Measurements from ENCODE around the gene SLC6A2. TPM values are rescaled to one million over a fixed set of nuclear protein-coding genes. Genes with fewer than 3 reads are reported as not detected.
"Not testable (repeated sequence)": the region's sequence is repeated elsewhere in the genome, so short reads cannot be mapped to it uniquely, and the experiment has no call there.

SLC6A2 gene
- not detected in 2 replicates for total RNA-seq

DNA sequence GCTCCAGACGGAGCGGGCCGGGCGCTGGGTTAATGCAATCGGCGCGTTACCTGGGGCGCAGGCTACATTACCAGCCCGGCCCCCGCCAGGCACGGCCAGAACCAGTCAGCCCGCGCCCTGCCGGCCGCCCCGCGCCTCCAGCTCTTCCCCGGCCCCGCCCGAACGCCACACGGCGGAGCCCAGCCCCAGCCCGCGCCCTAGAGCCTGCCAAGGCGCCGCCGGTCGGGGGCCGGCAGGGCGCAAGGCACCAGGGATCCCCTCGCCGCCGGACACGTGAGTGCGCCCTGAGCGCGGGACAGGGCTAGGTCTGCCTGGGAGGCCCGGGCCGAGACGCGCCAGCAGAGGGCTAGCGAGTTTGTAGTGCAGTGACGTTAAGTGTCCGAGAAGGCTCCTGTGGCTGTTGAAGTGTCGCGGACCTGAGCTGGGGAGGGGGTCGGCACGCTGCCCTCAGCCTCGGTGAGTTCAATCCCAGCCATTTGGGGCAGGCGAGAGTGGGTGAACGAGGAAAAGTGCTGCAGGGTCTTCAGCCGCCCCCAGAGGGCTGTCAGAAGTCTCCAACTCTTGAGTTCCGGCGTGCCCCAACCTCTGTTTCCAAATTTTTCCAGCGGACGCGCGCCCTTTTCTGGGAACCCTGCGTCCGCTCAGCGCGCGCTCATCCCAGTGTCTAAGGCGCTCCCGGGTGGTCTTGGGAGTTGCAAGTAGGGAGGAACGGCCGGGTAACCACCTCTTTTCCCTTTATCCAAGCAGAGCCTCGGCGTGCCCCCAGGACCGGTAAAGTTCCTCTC, at the start of gene SLC6A2:
Gene SLC6A2 (plus strand): TSS at position 92 of the 785 bp plus-strand sequence. CDS start 707 bp downstream, outside the sequence.
- Mint-ChIP-seq H3K36me3 (ENCODE audit: low read depth) (no peaks in the 10 kb centered on the region), H3K4me1 (ENCODE audit: low read depth) (no peaks in the 10 kb centered on the region), H3K27me3 (ENCODE audit: low read depth) (peaks cover 8% of the 10 kb centered on the region), H3K9me3 (no peaks in the 10 kb centered on the region), H3K4me3 (ENCODE audit: low read depth) (no peak within 1 kb of the TSS), H3K27ac (no peak within 1 kb of the TSS)
- intact Hi-C loops (cut with micrococcal nuclease) = no loop called here
- no peak for DNase-seq (ENCODE audit: low spot score)

DNA sequence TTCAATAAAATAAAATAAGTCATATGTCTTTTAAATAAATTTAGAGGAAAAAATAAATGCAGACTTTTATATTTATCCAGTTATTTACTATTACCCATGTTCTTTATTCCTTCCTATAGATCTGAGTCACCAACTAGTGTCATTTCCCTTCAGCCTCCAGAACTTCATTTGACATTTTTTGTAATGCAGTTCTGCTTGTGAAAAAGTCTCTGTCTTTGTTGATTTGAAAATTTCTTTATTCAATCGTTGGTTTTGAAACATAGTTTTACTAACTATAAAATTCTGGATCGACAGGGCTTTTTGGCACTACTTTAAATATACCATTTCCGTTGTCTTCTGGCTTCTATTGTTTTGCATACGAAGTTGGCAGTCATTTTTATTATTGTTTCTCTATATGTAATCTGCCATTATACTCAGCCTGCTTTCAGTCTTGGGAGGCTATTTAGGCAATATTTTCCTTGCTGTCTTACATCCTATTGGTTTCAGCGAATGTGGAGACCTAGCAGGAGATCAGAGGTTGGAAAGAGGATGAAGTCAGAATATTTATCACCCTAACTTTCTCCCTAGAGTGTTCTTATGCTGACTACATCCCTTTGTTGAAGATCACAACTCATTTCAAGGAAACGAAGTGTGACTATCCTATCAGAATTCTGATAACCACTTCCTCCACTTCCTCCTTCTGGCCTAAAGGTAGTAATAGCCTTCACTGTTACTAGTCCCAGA, 42.0 kb upstream of the SLC6A2 start:
- intact Hi-C loops (cut with micrococcal nuclease) = no loop called here
- no peaks in the 10 kb centered on the region for H3K4me1 Mint-ChIP-seq (ENCODE audit: low read depth)
- no peak overlapping the region for H3K4me3 Mint-ChIP-seq (ENCODE audit: low read depth)
- H3K27me3 Mint-ChIP-seq (ENCODE audit: low read depth) = peaks cover 3% of the 10 kb centered on the region
- no peak for DNase-seq (ENCODE audit: low spot score)
- H3K9me3 Mint-ChIP-seq = no peaks in the 10 kb centered on the region
- H3K27ac Mint-ChIP-seq = no peak overlapping the region
- H3K36me3 Mint-ChIP-seq (ENCODE audit: low read depth) = no peaks in the 10 kb centered on the region

DNA sequence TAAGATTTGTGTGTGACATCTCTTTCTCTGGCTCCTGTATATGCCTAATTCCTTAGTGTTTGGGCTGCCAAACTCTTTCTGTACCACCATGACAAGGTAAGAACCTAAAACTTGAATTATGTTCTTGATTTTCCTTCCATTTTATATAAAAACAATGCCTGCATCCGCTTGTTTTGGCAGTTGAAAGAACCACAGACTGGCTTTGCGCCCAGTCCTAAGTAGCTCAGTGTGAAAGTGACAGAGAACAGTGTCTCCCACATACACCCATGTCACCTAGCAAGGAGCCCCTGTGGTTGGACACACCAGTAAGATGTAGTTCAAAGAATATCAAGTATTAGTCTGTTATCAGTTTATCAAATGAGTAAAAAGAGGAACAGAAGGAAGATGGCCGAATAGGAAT, 40.7 kb upstream of the SLC6A2 start:
- Mint-ChIP-seq H3K4me3 (ENCODE audit: low read depth) (no peak overlapping the region), H3K27ac (no peak overlapping the region), H3K27me3 (ENCODE audit: low read depth) (peaks cover 3% of the 10 kb centered on the region), H3K36me3 (ENCODE audit: low read depth) (no peaks in the 10 kb centered on the region), H3K9me3 (no peaks in the 10 kb centered on the region), H3K4me1 (ENCODE audit: low read depth) (no peaks in the 10 kb centered on the region)
- intact Hi-C loops (cut with micrococcal nuclease) = no loop called here
- no peak for DNase-seq (ENCODE audit: low spot score)

DNA sequence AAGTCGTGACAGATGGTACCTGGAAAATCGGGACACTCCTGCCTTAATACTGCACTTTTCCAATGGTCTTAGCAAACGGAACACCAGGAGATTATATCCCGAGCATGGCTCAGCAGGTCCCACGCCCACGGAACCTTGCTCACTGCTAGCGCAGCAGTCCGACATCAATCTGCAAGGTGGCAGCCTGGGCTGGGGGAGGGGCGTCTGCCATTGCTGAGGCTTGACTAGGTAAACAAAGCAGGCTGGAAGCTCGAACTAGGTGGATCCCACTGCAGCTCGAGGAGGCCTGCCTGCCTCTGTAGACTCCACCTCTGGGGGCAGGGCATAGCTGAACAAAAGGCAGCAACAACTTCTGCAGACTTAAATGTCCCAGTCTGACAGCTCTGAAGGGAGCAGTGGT, 40.1 kb upstream of the SLC6A2 start:
- H3K9me3 Mint-ChIP-seq; H3K4me3 Mint-ChIP-seq (ENCODE audit: low read depth); H3K36me3 Mint-ChIP-seq (ENCODE audit: low read depth); DNase-seq (ENCODE audit: low spot score); H3K4me1 Mint-ChIP-seq (ENCODE audit: low read depth); H3K27ac Mint-ChIP-seq; intact Hi-C loops (cut with micrococcal nuclease); H3K27me3 Mint-ChIP-seq (ENCODE audit: low read depth): not testable (repeated sequence)

DNA sequence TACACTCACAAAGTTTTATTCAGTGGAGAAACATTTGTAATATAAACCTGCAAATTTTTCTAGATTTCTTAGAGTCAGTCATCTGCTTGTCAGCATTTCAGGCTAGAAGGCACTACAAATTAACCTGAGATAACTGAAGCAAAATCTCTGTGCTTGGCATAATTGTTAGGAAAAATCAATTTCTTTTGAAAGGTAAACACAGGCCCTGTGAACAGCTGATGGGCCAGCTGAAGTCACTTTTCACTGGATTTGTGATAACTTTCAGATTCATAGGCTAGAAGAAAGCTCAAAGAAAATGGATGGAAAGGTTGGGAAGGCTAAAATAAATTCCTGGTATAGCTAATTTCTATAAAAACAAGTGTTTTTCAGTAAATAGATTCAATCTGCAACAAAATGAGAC, 34.0 kb upstream of the SLC6A2 start:
- Mint-ChIP-seq H3K27me3 (ENCODE audit: low read depth) (no peaks in the 10 kb centered on the region), H3K27ac (no peak overlapping the region), H3K36me3 (ENCODE audit: low read depth) (no peaks in the 10 kb centered on the region), H3K9me3 (no peaks in the 10 kb centered on the region), H3K4me1 (ENCODE audit: low read depth) (peaks cover 2% of the 10 kb centered on the region), H3K4me3 (ENCODE audit: low read depth) (no peak overlapping the region)
- DNase-seq (ENCODE audit: low spot score) = no peak
- intact Hi-C loops (cut with micrococcal nuclease) = no loop called here

DNA sequence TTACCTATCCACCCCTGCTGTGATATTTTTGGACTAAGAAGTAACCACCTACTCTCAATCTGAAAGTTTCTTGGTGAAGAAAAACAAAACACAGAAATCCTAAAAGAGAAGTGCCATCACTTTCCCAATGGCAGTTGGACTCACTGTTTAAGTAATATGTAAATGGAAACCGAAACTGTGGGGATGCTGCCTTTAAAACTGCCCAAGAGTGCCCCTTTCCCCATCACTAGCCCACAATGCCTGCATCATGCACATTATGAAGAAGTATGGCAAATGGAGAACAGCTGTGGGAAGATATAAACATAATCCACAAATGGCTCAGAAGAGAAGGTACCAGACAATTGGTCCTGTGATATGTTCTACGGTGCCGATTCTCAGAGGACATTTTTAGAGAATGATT, 33.5 kb upstream of the SLC6A2 start:
- no peaks in the 10 kb centered on the region for H3K9me3 Mint-ChIP-seq
- intact Hi-C loops (cut with micrococcal nuclease) = no loop called here
- H3K4me3 Mint-ChIP-seq (ENCODE audit: low read depth) = no peak overlapping the region
- no peak overlapping the region for H3K27ac Mint-ChIP-seq
- H3K4me1 Mint-ChIP-seq (ENCODE audit: low read depth) = peaks cover 2% of the 10 kb centered on the region
- DNase-seq (ENCODE audit: low spot score) = no peak
- no peaks in the 10 kb centered on the region for H3K36me3 Mint-ChIP-seq (ENCODE audit: low read depth)
- no peaks in the 10 kb centered on the region for H3K27me3 Mint-ChIP-seq (ENCODE audit: low read depth)

DNA sequence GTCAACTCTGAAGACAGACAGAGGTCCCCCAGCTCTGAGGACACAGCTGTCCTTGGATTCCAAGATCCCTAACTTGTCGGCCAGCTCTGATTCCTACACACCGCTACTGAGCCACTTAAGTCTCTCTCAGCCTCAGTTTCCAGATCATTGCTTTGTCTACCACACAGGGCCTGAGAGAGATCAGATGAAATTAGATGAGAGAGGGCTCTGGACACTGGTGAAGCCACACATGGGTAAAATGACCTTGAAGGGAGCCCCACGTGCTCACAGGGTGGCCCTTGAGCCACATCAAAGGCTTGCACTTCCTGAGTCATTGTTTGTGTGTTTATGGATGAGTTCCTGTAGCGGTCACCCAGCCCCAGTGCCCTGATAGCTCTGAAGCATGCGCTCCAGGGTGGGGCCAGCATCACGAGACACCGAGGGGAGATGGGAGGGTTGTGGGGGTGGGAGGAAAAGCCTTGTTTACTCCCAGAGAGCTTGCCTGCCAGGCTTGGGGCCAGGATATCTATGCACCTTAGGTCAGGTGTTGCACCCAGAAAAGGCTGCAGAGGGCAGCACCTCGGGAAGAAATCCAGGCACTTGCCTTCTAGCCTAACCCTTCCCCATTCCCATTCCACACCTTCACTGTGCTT, 32.7 kb upstream of the SLC6A2 start:
- Mint-ChIP-seq H3K9me3 (no peaks in the 10 kb centered on the region), H3K36me3 (ENCODE audit: low read depth) (no peaks in the 10 kb centered on the region), H3K4me1 (ENCODE audit: low read depth) (peaks cover 2% of the 10 kb centered on the region), H3K27ac (no peak overlapping the region), H3K4me3 (ENCODE audit: low read depth) (no peak overlapping the region), H3K27me3 (ENCODE audit: low read depth) (no peaks in the 10 kb centered on the region)
- intact Hi-C loops (cut with micrococcal nuclease) = no loop called here
- DNase-seq (ENCODE audit: low spot score) = no peak

DNA sequence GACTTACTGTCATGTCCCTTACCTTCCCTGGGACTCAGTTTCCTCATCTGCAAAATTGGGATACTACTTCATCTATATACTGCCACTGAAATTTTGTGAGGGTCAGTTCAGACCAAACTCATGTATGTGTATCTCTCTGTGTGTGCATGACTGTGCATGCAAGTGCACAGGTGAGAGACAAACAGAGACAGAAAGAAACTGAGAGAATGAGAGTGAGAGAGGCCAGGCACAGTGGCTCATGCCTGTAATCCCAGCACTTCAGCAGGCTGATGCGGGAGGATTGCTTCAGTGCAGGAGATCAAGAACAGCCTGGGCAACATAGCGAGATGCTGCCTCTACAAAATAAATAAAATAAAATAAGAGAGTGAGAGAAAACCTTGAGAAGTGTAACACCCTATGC, 32.1 kb upstream of the SLC6A2 start:
- H3K27ac Mint-ChIP-seq = no peak overlapping the region
- H3K27me3 Mint-ChIP-seq (ENCODE audit: low read depth) = no peaks in the 10 kb centered on the region
- H3K9me3 Mint-ChIP-seq = no peaks in the 10 kb centered on the region
- no peak overlapping the region for H3K4me3 Mint-ChIP-seq (ENCODE audit: low read depth)
- intact Hi-C loops (cut with micrococcal nuclease) = no loop called here
- peaks cover 2% of the 10 kb centered on the region for H3K4me1 Mint-ChIP-seq (ENCODE audit: low read depth)
- no peak for DNase-seq (ENCODE audit: low spot score)
- H3K36me3 Mint-ChIP-seq (ENCODE audit: low read depth) = no peaks in the 10 kb centered on the region

DNA sequence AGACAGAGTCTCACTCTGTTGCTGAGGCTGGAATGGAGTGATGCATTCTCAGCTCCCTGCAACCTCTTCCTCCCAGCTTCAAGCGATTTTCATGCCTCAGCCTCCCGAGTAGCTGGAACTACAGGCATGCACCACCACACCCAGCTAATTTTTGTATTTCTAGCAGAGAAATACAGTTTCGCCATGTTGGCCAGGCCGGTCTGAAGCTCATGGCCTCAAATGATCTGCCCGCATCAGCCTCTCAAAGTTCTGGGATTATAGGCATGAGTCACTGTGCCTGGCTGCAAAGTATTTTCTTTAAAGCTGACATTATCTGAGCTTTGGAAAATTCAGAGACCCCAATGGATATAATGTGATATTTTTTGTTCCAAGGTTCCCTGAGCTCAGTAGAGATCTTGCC, 31.1 kb upstream of the SLC6A2 start:
- Mint-ChIP-seq H3K27ac (no peak overlapping the region), H3K4me1 (ENCODE audit: low read depth) (peaks cover 2% of the 10 kb centered on the region), H3K9me3 (no peaks in the 10 kb centered on the region), H3K4me3 (ENCODE audit: low read depth) (no peak overlapping the region), H3K27me3 (ENCODE audit: low read depth) (no peaks in the 10 kb centered on the region), H3K36me3 (ENCODE audit: low read depth) (no peaks in the 10 kb centered on the region)
- DNase-seq (ENCODE audit: low spot score) = no peak
- intact Hi-C loops (cut with micrococcal nuclease) = no loop called here

DNA sequence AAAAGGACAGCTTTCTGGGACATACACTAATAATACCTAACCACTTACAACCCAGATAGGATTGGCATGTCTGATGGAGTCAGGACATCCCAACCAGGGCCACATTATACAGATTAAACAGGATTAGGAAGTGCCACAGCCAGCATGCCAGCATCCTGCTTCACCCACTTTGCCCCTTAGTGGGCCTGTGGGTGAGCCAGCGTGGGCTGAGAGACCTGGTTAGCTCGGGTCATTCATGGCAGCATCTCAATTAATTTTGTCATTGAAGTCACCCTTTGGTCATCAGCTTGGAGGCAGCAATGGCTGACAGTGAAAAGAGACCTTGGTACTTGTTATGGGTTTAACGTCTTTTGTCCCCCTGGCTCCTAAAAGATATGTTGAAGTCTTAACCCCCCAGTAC, 29.9 kb upstream of the SLC6A2 start:
- Mint-ChIP-seq H3K4me1 (ENCODE audit: low read depth) (peaks cover 2% of the 10 kb centered on the region), H3K27ac (no peak overlapping the region), H3K4me3 (ENCODE audit: low read depth) (no peak overlapping the region), H3K36me3 (ENCODE audit: low read depth) (no peaks in the 10 kb centered on the region), H3K9me3 (no peaks in the 10 kb centered on the region), H3K27me3 (ENCODE audit: low read depth) (no peaks in the 10 kb centered on the region)
- no peak for DNase-seq (ENCODE audit: low spot score)
- intact Hi-C loops (cut with micrococcal nuclease) = no loop called here

DNA sequence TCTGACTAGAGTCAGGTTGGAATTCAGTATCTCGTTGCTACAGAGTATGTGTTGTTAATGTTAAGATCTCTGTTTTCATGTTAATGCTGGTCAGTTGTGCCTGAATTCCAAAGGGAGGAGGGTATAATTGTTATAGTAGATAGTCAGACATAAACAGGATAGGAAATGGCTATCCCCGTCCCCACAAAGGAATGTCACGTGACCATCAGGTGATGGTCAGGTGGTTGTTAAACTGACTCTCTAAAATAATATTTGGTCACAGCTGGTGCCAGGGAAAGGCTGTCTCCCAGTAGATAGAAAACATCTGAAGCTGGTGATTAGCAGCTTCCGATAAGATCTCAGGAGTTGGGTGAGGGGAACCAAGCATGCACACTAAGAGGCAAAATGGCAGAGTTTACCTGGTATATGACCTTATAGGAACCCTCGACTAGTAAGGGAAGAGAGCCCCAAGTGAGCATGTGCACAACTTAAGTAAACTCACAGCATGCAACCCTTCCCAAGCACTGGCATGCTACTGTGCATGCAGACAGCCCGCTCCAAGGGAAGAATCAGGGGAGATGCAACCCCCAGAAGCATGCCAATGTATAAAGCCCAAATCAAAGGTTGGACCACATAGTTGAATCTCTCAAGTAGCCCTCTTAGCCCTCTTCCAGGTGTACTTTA, 27.4 kb upstream of the SLC6A2 start:
- Mint-ChIP-seq H3K27me3 (ENCODE audit: low read depth) (peaks cover 3% of the 10 kb centered on the region), H3K4me1 (ENCODE audit: low read depth) (no peaks in the 10 kb centered on the region), H3K27ac (no peak overlapping the region), H3K9me3 (no peaks in the 10 kb centered on the region), H3K36me3 (ENCODE audit: low read depth) (no peaks in the 10 kb centered on the region), H3K4me3 (ENCODE audit: low read depth) (no peak overlapping the region)
- intact Hi-C loops (cut with micrococcal nuclease) = no loop called here
- DNase-seq (ENCODE audit: low spot score) = no peak

DNA sequence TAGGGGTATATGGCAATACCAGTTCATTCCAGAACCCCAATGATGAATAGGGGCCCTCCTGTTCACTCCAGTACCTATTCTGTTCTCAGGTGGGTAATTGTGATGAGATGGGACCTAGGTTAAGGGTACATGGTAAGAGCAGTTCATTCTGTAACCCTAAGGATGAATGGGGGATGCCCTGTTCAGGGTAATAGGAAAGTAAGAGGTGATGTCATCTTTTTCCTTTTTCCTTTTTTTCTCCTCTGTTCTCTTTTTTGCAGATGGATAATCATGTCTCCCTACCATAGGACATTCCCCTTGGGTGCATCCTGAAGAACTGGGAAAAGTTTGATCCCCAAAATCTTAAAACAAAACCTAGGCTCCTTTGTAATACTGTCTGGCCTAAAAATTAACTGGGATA, 25.0 kb upstream of the SLC6A2 start:
- Mint-ChIP-seq H3K9me3 (no peaks in the 10 kb centered on the region), H3K27me3 (ENCODE audit: low read depth) (peaks cover 3% of the 10 kb centered on the region), H3K4me3 (ENCODE audit: low read depth) (no peak overlapping the region), H3K27ac (no peak overlapping the region), H3K4me1 (ENCODE audit: low read depth) (no peaks in the 10 kb centered on the region), H3K36me3 (ENCODE audit: low read depth) (no peaks in the 10 kb centered on the region)
- intact Hi-C loops (cut with micrococcal nuclease) = no loop called here
- DNase-seq (ENCODE audit: low spot score) = no peak

DNA sequence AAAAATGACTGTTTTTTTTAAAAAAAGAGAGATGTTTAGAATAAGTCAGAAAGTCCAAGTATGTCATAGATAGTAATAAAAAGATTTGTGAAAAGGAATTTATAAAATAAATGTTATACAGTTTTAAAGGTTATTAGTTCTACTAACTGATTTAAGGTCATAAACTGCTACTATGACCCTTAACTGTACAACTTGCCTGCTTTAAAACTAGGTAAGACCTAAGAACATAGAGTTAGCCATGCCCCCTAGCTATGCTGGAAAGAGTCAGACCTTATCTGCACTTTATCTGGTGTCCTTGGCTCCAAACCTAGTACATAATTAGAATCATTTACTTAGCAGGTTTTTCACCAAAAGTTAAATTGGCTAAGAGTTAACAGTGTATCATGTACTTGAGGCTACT, 23.5 kb upstream of the SLC6A2 start:
- DNase-seq (ENCODE audit: low spot score) = no peak
- Mint-ChIP-seq H3K9me3 (no peaks in the 10 kb centered on the region), H3K27me3 (ENCODE audit: low read depth) (peaks cover 3% of the 10 kb centered on the region), H3K36me3 (ENCODE audit: low read depth) (no peaks in the 10 kb centered on the region), H3K4me1 (ENCODE audit: low read depth) (no peaks in the 10 kb centered on the region), H3K27ac (no peak overlapping the region), H3K4me3 (ENCODE audit: low read depth) (no peak overlapping the region)
- intact Hi-C loops (cut with micrococcal nuclease) = no loop called here
